NCI-H226 (cell line): ENCODE results near the gene ERF.

Experiments used
- DNase-seq: peaks from one replicate; pipeline ENCODE4 v3.0.0-alpha.2; 2015

The ERF gene

GRCh38 chr19:42286349-42287016 is 31.6 kb upstream of the ERF start:
- no peak for DNase-seq

GRCh38 chr19:42285988-42286348 is 31.0 kb upstream of the ERF start:
- no peak for DNase-seq

DNA sequence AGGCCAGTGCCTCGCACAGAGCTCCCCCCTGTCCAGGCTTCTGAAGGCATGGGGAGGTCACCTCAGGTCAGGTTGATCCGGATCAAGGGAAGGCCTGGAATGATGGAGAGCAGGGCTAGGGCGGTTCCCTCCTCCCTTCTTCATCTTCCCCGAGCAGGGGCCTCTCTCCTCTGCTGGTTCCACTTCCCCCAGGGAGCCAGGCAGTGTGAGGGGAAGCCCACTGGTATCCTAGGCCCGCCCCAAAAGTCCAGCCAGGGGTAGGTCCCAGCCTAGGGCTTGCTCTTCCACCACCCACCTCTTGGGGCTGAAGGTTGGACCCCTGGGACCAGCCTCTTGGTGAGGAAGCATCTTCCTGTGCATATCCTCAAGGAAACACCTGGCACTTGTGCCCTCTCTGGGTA is 30.6 kb upstream of the ERF start:
- DNase-seq: no peak

- DNase-seq: no peak
Observed at GRCh38 chr19:42284591-42285341, 29.8 kb upstream of the ERF start.

- peak; percentile 62 for DNase-seq
Observed at GRCh38 chr19:42284066-42284501, 29.2 kb upstream of the ERF start.

DNA sequence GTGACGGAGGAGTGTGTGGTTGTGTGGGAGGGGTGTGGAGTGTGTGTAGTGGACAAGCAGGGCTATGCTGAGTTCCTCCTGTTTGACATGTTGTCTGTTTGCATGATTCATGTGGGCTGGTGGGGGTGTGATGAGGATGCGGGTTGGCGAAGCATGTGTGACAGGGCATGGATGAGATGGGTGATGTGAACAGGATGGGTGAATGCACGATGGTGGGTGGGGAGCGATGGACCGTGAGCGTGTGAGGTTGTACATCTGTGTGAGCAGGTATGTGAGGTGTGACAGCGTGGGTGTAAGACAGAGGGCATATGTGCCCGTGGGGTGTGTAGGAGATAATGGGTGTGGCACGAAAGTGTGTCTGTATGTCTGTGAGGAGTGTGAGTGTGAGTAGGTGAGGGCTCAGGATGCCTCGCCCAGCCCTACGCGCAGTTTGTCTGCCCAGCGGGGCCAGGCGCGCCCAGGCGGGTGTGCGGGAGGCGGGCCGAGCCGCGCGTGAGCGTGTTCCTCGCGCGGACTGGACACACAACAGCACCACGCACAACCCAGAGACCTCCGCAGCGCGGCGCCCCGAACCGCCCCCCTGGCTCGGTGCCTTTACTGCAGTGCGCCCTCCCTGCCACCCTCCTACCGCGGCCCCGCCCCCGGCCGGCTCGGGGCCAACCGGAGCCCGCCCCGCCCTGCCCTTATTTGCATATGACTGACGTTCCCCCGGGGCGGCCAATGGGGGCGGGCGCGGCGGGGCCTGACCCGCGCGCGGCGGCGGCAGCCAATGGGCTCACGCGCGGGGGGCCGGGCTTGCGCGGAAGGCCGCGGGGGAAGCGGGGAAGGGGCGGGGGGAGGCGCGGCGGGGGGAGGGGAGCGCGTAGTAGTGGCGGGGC is 28.5 kb upstream of the ERF start:
- DNase-seq: peak; percentile 85

DNA sequence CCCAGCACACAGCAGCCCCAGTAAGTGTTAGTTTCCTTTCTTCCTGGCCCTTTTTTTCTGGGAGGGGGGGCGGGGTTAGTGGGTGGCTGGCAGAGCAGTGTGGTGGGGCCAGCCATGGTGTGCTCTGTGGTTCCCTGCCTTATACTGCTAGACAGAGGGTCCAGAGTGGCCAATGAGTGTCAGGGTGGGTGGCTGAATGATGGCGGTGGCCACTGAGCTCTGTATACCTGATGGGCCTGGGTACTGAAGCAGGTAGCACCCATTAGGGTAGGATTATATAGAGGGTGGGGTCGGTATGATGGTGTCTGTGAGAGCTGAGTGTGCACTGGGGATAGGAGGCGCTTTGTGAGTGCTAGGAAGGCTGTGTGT is 27.9 kb upstream of the ERF start:
- no peak for DNase-seq

GRCh38 chr19:42281827-42282762 is 27.2 kb upstream of the ERF start:
- DNase-seq: no peak

DNA sequence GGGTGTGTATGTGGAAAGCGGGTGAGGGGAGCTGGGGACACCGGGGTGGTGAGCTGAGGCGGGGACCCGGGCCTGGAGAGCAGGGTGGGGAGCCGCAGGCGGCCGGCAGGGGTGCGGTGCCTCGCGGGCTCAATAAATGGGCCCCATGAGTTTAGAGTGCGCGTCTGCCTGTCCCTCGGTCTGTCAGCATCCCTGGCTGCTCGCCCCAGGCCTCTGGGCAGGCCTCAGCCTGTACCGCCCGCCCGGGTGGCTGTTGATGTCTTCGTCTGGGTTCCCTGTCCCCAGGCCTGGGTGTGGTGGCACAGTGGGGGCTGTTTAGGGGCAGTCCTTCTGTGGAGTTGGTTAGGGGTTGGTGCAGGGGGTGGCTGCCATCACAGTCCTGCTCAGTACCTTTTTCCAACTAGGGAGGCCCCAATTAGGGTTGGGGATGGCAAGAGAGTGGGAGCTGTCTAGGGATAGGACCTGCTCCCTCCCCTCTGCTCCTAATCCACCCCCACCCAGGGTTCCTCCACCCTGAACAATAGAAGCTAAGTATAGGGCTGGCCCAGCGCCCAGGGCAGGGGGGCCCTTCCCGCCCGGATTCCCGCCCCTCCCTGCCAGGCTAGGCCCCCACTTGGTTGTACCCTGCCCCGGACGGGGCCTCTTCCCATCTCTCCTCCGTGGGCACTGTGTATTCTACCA is 26.4 kb upstream of the ERF start:
- DNase-seq: no peak

DNA sequence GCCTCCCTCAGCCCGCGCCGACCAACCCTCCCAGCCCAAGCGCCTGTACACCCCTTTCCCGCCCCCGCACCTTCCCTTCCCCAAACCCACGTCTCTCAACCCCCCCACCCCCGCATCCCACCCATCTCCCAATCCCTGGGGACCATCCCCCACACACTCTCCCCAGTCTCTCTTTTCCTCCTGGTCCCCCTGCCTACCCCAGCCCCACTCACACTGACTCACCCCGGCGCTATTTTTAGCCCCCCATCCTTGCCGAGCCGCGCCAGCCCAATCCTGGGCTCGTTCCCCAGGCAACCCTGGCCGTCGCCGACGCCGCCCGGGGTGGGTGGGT is 25.9 kb upstream of the ERF start:
- no peak for DNase-seq

- DNase-seq: peak; percentile 94
Observed at GRCh38 chr19:42279902-42280814, 25.2 kb upstream of the ERF start.

GRCh38 chr19:42279155-42279901 is 24.4 kb upstream of the ERF start:
- no peak for DNase-seq

DNA sequence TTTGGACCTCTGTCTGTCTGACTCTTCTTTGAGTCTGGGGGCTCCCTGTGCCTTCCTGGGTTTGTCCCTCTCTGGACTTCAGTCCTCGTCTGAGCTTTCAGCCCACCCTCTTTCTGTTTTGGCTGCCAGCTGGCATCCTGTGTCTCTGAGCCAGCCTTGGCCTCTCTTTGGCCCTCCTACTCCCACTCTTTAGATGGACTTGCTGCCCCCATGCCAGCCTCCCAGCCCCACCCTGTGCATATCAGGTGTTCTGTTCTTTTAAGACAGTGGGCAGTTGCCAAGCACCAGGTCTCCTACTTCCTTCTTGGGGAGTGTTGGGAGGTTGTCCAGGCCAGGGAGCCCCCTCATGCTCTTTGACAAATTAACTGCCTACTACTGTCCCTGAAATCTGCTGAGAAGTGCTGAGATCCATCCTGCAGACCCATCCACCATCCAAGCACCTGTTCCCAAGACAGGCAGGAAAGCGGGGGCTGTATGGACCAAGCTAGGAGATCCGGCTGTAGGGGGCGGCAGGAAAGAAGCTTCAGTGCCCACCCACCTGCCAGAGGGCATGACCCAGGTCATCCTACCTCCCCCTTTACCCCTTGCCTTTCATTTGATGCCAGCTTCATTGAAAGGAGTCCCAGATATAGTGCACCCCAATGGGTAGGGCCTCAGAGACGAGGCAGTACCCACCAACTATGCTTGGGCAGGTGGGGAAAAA is 23.7 kb upstream of the ERF start:
- DNase-seq: no peak

DNA sequence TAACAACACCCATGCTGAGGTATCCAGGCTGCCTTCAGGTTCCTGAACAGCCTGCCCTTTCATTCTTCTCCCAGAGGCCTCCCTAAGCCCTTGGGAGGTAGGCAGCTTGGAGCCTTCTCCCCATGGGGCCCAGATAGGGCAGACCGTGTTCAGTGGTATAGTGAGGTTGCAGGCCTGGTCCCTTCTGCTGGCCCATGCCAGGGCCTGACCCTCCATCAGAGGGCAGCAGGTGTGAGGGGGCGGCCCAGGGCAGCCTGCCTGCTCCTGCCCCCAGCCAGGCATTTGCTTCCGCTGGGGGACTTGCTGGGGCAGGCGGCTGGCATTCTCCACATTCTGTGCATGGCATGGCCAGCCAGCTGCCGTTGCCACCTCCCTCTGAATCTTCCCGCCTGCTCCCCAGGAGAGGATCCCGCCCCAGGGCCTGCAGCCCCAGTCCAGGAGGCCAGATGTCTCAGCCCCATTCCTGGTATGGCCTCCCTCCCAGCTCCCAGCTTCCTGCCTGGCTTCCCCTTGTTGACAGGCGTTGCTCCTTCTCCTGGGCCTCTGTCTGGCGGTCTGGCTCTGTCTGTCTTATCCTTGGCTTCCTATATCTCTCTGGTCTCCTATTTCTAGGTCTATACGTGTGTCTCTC is 23.0 kb upstream of the ERF start:
- DNase-seq: peak; percentile 80

GRCh38 chr19:42276821-42277220 is 21.9 kb upstream of the ERF start:
- no peak for DNase-seq

DNA sequence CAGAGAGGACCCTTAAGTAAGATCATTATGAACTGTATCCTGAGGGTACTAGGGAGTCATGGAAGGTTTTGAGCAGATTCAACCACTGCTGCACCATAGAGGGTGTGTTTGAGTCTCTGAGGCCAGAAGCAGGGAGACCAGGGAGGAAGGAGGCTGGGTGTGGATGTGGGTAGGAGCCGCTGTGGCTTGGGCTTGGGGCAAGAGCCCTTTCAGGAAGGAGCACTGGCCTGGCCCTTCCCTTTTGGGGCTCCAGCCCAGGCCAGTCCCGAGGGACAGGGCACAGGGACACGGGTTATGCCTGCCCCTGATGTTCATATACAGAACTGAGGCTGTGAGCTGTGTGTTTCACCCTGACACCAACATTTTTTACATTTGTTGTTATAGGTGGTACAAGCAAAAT is 21.4 kb upstream of the ERF start:
- DNase-seq: no peak

- DNase-seq: no peak
Observed at GRCh38 chr19:42275517-42275916, 20.6 kb upstream of the ERF start.

DNA sequence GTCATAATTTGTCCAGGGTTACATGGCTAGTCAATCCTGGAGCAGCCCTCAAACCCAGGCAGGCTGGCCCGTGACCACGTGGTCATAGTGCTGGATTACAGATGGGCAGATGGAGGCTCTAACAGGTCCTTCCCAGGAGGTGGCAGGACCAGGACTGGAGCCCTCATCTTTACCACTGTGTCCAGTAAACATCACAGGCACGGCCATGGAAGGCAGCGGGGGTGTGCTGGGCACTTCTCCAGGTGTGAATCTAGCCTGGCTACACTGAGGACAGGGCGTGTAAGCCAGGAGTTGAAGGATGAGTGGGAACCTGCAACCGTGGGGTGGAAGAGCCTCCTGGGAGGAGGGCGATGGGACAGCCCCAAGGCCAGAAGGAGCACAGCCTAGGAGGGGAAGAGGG is 20.2 kb upstream of the ERF start:
- no peak for DNase-seq

DNA sequence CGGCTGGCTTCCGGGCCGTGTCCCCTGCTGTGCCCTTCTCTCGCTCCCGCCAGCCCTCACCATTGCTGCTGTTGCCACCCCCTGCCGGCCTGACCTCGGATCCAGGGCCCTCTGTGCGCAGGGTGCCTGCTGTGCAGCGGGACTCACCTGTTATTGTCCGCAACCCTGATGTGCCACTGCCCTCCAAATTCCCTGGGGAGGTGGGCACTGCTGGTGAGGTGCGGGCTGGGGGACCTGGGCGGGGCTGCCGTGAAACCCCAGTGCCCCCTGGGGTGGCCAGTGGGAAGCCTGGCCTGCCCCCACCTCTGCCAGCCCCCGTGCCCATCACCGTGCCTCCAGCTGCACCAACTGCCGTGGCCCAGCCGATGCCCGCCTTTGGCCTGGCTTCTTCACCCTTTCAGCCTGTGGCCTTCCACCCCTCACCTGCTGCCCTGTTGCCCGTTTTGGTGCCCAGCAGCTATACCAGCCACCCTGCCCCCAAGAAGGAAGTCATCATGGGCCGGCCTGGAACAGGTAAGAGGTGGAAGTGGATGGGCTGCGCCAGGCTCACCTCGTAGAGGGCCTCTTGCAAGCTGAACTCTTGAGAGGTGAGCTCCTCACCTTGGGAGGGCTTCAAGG is 19.2 kb upstream of the ERF start:
- no peak for DNase-seq
